ENCODE data around the gene CTNND2. TPM values are rescaled to one million over a fixed set of nuclear protein-coding genes. Genes with fewer than 3 reads are reported as not detected.

The CTNND2 gene
- total and polyA plus RNA-seq, 9 of the 15 experiments (the other 6 are each of a cell fraction or from before 2014, with no cell fraction given) = 0.03 to 0.35 TPM; not detected in 7

GRCh38 chr5:11733840-11734192, 170.4 kb downstream of the CTNND2 start (continued):
- TF ChIP-seq ZBTB33 (CRISPR knock-in tag; IDR thresholded peaks at IDR 0.05) (no peak), GTF2E2 (tag; IDR thresholded peaks at IDR 0.05) (no peak), ZC3H8 (IDR thresholded peaks at IDR 0.05) (no peak), SMAD3 (CRISPR knock-in tag; conservative IDR thresholded peaks at IDR 0.05) (no peak), OTX1 (CRISPR knock-in tag; IDR thresholded peaks at IDR 0.05) (no peak), RBM39 (optimal IDR thresholded peaks at IDR 0.05; ENCODE audit: low read depth, low read length) (no peak), LCOR (CRISPR knock-in tag; IDR thresholded peaks at IDR 0.05) (no peak), ZNF449 (CRISPR knock-in tag; IDR thresholded peaks at IDR 0.05) (no peak), ESRRA (IDR thresholded peaks at IDR 0.05; ENCODE audit: borderline replicate concordance, low read depth) (no peak)

All from K562 (cell line).